ENCODE data around the gene FKBP10. TPM values are rescaled to one million over a fixed set of nuclear protein-coding genes. Genes with fewer than 3 reads are reported as not detected.

The FKBP10 gene
- total RNA-seq = under 1 TPM; 0.64 to 0.74 TPM

GRCh38 chr17:41812381-41813151 is at the start of gene FKBP10:
TSS of gene FKBP10 (plus strand) at chr17:41813004. CDS start at chr17:41813035, 31 bp downstream.
- Mint-ChIP-seq H3K9me3 (no peaks in the 10 kb centered on the region), H3K4me3 (peak within 1 kb of the TSS; percentile 93)
- ATAC-seq = peak in 1 of 2 donors; percentile 1

GRCh38 chr17:41763327-41763726 is 49.5 kb upstream of the FKBP10 start:
- ATAC-seq (no peak), DNase-seq (ENCODE audit: low spot score) (no peak)
- H3K36me3 Mint-ChIP-seq = no peaks in the 10 kb centered on the region
- H3K9me3 Mint-ChIP-seq = no peaks in the 10 kb centered on the region
- no peaks in the 10 kb centered on the region for H3K4me1 Mint-ChIP-seq (ENCODE audit: low read depth in 2 of 2)
- H3K27ac Mint-ChIP-seq = no peak overlapping the region
- H3K4me3 Mint-ChIP-seq = no peak overlapping the region
- H3K27me3 Mint-ChIP-seq = no peaks in the 10 kb centered on the region

More at GRCh38 chr17:41812381-41813151, at the start of gene FKBP10:
- no peak for DNase-seq (ENCODE audit: low spot score)
- H3K4me1 Mint-ChIP-seq (ENCODE audit: low read depth in 2 of 2) = peaks cover 13 to 20% of the 10 kb centered on the region in 2 donors
- H3K27ac Mint-ChIP-seq = peak within 1 kb of the TSS; percentile 33 to 89
- H3K27me3 Mint-ChIP-seq = no peaks in the 10 kb centered on the region
- no peaks in the 10 kb centered on the region for H3K36me3 Mint-ChIP-seq

GRCh38 chr17:41766135-41766534 is 46.7 kb upstream of the FKBP10 start:
- no peaks in the 10 kb centered on the region for H3K36me3 Mint-ChIP-seq
- H3K27ac Mint-ChIP-seq = no peak overlapping the region
- no peak for ATAC-seq
- DNase-seq (ENCODE audit: low spot score) = no peak
- no peaks in the 10 kb centered on the region for H3K27me3 Mint-ChIP-seq
- no peak overlapping the region for H3K4me3 Mint-ChIP-seq
- H3K9me3 Mint-ChIP-seq = no peaks in the 10 kb centered on the region
- no peaks in the 10 kb centered on the region for H3K4me1 Mint-ChIP-seq (ENCODE audit: low read depth in 2 of 2)

GRCh38 chr17:41767324-41768042 is 45.3 kb upstream of the FKBP10 start:
- ATAC-seq = no peak
- no peaks in the 10 kb centered on the region for H3K4me1 Mint-ChIP-seq (ENCODE audit: low read depth in 2 of 2)
- H3K27ac Mint-ChIP-seq = no peak overlapping the region

GRCh38 chr17:41768682-41769288 is 44.0 kb upstream of the FKBP10 start:
- DNase-seq (ENCODE audit: low spot score) = no peak
- no peak overlapping the region for H3K4me3 Mint-ChIP-seq
- no peaks in the 10 kb centered on the region for H3K9me3 Mint-ChIP-seq
- H3K27ac Mint-ChIP-seq = no peak overlapping the region
- H3K36me3 Mint-ChIP-seq = no peaks in the 10 kb centered on the region
- H3K4me1 Mint-ChIP-seq (ENCODE audit: low read depth in 2 of 2) = no peaks in the 10 kb centered on the region
- no peak for ATAC-seq
- H3K27me3 Mint-ChIP-seq = no peaks in the 10 kb centered on the region

More at GRCh38 chr17:41767324-41768042, 45.3 kb upstream of the FKBP10 start:
- Mint-ChIP-seq H3K36me3 (no peaks in the 10 kb centered on the region), H3K27me3 (no peaks in the 10 kb centered on the region), H3K9me3 (no peaks in the 10 kb centered on the region), H3K4me3 (no peak overlapping the region)
- no peak for DNase-seq (ENCODE audit: low spot score)

- no peak overlapping the region for H3K4me3 Mint-ChIP-seq
- DNase-seq (ENCODE audit: low spot score) (no peak), ATAC-seq (no peak)
- no peaks in the 10 kb centered on the region for H3K4me1 Mint-ChIP-seq (ENCODE audit: low read depth in 2 of 2)
- H3K36me3 Mint-ChIP-seq = no peaks in the 10 kb centered on the region
- H3K27me3 Mint-ChIP-seq = no peaks in the 10 kb centered on the region
- no peak overlapping the region for H3K27ac Mint-ChIP-seq
- no peaks in the 10 kb centered on the region for H3K9me3 Mint-ChIP-seq
Measured at GRCh38 chr17:41769346-41769862, 43.4 kb upstream of the FKBP10 start.

GRCh38 chr17:41769985-41770384 is 42.8 kb upstream of the FKBP10 start:
- ATAC-seq = no peak
- no peak overlapping the region for H3K27ac Mint-ChIP-seq

GRCh38 chr17:41771389-41772206 is 41.2 kb upstream of the FKBP10 start:
- H3K36me3 Mint-ChIP-seq = no peaks in the 10 kb centered on the region
- no peaks in the 10 kb centered on the region for H3K9me3 Mint-ChIP-seq
- ATAC-seq (no peak), DNase-seq (ENCODE audit: low spot score) (no peak)
- no peaks in the 10 kb centered on the region for H3K4me1 Mint-ChIP-seq (ENCODE audit: low read depth in 2 of 2)
- H3K27ac Mint-ChIP-seq = no peak overlapping the region
- no peak overlapping the region for H3K4me3 Mint-ChIP-seq
- peaks cover 0 to 5% of the 10 kb centered on the region in 2 donors for H3K27me3 Mint-ChIP-seq

More at GRCh38 chr17:41769985-41770384, 42.8 kb upstream of the FKBP10 start:
- Mint-ChIP-seq H3K4me1 (ENCODE audit: low read depth in 2 of 2) (no peaks in the 10 kb centered on the region), H3K9me3 (no peaks in the 10 kb centered on the region), H3K4me3 (no peak overlapping the region), H3K27me3 (no peaks in the 10 kb centered on the region), H3K36me3 (no peaks in the 10 kb centered on the region)
- DNase-seq (ENCODE audit: low spot score) = no peak

- Mint-ChIP-seq H3K36me3 (no peaks in the 10 kb centered on the region), H3K4me1 (ENCODE audit: low read depth in 2 of 2) (no peaks in the 10 kb centered on the region), H3K4me3 (no peak overlapping the region), H3K27ac (no peak overlapping the region), H3K9me3 (no peaks in the 10 kb centered on the region), H3K27me3 (peaks cover 0 to 5% of the 10 kb centered on the region in 2 donors)
- DNase-seq (ENCODE audit: low spot score) (no peak), ATAC-seq (no peak)
Measured at GRCh38 chr17:41772218-41772585, 40.6 kb upstream of the FKBP10 start.

- peaks cover 0 to 5% of the 10 kb centered on the region in 2 donors for H3K27me3 Mint-ChIP-seq
- DNase-seq (ENCODE audit: low spot score) = no peak
- no peak overlapping the region for H3K4me3 Mint-ChIP-seq
- H3K9me3 Mint-ChIP-seq = no peaks in the 10 kb centered on the region
- ATAC-seq = no peak
- H3K36me3 Mint-ChIP-seq = no peaks in the 10 kb centered on the region
- H3K27ac Mint-ChIP-seq = no peak overlapping the region
- no peaks in the 10 kb centered on the region for H3K4me1 Mint-ChIP-seq (ENCODE audit: low read depth in 2 of 2)
Measured at GRCh38 chr17:41772586-41773189, 40.1 kb upstream of the FKBP10 start.

GRCh38 chr17:41773190-41773588 is 39.6 kb upstream of the FKBP10 start:
- no peaks in the 10 kb centered on the region for H3K4me1 Mint-ChIP-seq (ENCODE audit: low read depth in 2 of 2)
- no peak overlapping the region for H3K27ac Mint-ChIP-seq
- H3K36me3 Mint-ChIP-seq = no peaks in the 10 kb centered on the region
- no peaks in the 10 kb centered on the region for H3K9me3 Mint-ChIP-seq
- peaks cover 0 to 5% of the 10 kb centered on the region in 2 donors for H3K27me3 Mint-ChIP-seq
- ATAC-seq (no peak), DNase-seq (ENCODE audit: low spot score) (no peak)
- H3K4me3 Mint-ChIP-seq = no peak overlapping the region

- Mint-ChIP-seq H3K4me3 (no peak overlapping the region), H3K36me3 (no peaks in the 10 kb centered on the region), H3K27me3 (peaks cover 0 to 5% of the 10 kb centered on the region in 2 donors), H3K4me1 (ENCODE audit: low read depth in 2 of 2) (no peaks in the 10 kb centered on the region), H3K27ac (no peak overlapping the region), H3K9me3 (no peaks in the 10 kb centered on the region)
- DNase-seq (ENCODE audit: low spot score) (no peak), ATAC-seq (no peak)
Measured at GRCh38 chr17:41773731-41774193, 39.0 kb upstream of the FKBP10 start.
